Panc1 (cell line): ENCODE data around the gene BIRC7.

Source experiments
- CTCF ChIP-seq: fragments of 450-650 bp; IDR thresholded peaks from 2 replicates; pipeline ENCODE4 v1.5.1; 2017; ENCODE audit warnings: mild to moderate bottlenecking
- TF ChIP-seq, protein P1 (sequence below), 2 experiments: IDR thresholded peaks; 2 replicates each; pipeline ENCODE4 v1.6.1; 2011 to 2012; ENCODE audit warnings: low read depth in 2 of 2, control low read depth in 1 of 2, low read length in 1 of 2, mild to moderate bottlenecking in 1 of 2, moderate library complexity in 1 of 2; ENCODE audit not compliant: insufficient read depth in 1 of 2

DNA sequence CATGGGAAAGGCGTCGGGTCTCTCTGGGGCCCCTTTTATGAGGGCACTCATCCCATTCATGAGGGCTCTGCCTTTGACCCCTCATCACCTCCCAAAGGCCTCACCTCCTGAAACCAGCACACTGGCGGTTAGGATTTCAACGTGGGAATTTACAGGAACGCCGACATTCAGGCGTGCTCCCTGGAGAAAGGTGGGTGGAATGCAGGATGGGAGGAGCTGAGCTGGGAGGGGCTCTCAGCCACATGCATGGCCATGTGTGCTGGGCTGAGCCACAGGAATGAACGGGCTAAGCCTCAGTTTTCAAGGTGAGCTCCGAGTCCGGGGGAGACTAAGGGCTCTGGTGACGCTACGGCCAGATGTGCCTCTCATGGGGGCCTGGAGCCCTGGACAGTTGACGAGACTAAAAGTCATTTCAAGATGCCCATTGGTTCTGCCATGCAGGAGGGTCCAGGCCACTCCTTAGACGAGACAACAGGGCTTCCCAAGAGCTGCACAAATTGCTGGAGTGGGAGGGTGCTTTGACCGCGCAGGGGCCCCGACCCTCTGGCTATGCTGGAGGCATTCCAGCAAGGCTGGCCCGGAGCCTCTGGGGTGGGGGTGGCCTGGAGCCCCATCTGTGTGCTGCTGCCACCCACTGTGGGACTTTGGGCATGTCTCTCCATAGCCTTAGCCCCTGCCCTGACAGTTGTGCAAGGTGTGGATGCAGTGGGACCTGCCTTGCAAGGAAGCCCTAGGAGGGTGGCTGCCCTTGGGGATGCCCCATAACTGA, 33.1 kb downstream of the BIRC7 start:
- no peak for TF ChIP-seq CTCF
- TF ChIP-seq, protein P1, sequence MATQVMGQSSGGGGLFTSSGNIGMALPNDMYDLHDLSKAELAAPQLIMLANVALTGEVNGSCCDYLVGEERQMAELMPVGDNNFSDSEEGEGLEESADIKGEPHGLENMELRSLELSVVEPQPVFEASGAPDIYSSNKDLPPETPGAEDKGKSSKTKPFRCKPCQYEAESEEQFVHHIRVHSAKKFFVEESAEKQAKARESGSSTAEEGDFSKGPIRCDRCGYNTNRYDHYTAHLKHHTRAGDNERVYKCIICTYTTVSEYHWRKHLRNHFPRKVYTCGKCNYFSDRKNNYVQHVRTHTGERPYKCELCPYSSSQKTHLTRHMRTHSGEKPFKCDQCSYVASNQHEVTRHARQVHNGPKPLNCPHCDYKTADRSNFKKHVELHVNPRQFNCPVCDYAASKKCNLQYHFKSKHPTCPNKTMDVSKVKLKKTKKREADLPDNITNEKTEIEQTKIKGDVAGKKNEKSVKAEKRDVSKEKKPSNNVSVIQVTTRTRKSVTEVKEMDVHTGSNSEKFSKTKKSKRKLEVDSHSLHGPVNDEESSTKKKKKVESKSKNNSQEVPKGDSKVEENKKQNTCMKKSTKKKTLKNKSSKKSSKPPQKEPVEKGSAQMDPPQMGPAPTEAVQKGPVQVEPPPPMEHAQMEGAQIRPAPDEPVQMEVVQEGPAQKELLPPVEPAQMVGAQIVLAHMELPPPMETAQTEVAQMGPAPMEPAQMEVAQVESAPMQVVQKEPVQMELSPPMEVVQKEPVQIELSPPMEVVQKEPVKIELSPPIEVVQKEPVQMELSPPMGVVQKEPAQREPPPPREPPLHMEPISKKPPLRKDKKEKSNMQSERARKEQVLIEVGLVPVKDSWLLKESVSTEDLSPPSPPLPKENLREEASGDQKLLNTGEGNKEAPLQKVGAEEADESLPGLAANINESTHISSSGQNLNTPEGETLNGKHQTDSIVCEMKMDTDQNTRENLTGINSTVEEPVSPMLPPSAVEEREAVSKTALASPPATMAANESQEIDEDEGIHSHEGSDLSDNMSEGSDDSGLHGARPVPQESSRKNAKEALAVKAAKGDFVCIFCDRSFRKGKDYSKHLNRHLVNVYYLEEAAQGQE (IDR thresholded peaks at IDR 0.05; ENCODE audit: insufficient read depth in 1 of 2, low read depth in 2 of 2, low read length in 1 of 2), result no peak
